SK-N-MC (cell line): ENCODE measurements around the gene CHST12.
"Not testable (repeated sequence)": the region's sequence is repeated elsewhere in the genome, so short reads cannot be mapped to it uniquely, and the experiment has no call there.

Experiments
- DNase-seq: peaks from one replicate; pipeline ENCODE4 v3.0.0-alpha.2; 2011; ENCODE audit warnings: low read depth, low spot score
- H3K27ac ChIP-seq: fragments of 200-600 bp; sonication (generic); 2 replicates; pipeline ENCODE4 v1.5.1; 2016; ENCODE audit warnings: mixed run types
- H3K36me3 ChIP-seq: fragments of 200-600 bp; sonication (generic); 2 replicates; pipeline ENCODE4 v1.6.1; 2017; ENCODE audit warnings: antibody characterized with exemption, low read length, mixed read lengths; ENCODE audit not compliant: insufficient read depth
- H3K4me3 ChIP-seq: fragments of 200-600 bp; sonication (generic); 2 replicates; pipeline ENCODE4 v1.5.1; 2016
- H3K9ac ChIP-seq: fragments of 200-600 bp; sonication (generic); 2 replicates; pipeline ENCODE4 v1.8.0; 2017; ENCODE audit warnings: mixed run types, mixed read lengths; ENCODE audit not compliant: insufficient read length
- H3K9me3 ChIP-seq: fragments of 200-600 bp; sonication (generic); 2 replicates; pipeline ENCODE4 v1.6.1; 2017; ENCODE audit warnings: low read depth, mild to moderate bottlenecking, antibody characterized with exemption, low read length, moderate library complexity, mixed read lengths
- EZH2 ChIP-seq: fragments of 200-600 bp; sonication (generic); IDR thresholded peaks from one replicate; pipeline ENCODE4 v1.6.1; 2017; ENCODE audit warnings: antibody characterized with exemption
- FOXP2 ChIP-seq: optimal IDR thresholded peaks from 2 replicates; pipeline ENCODE3; 2011; ENCODE audit warnings: mild to moderate bottlenecking, moderate library complexity; ENCODE audit not compliant: insufficient read depth; ENCODE audit errors: extremely low read length, control extremely low read depth
- POLR2AphosphoS5 ChIP-seq: IDR thresholded peaks from 2 replicates; pipeline ENCODE4 v1.6.1; 2012; ENCODE audit warnings: mild to moderate bottlenecking, low read depth, low read length, borderline replicate concordance

CHST12 gene

GRCh38 chr7:2374830-2375728 lies 28.3 kb upstream of the CHST12 start:
- H3K4me3 ChIP-seq, result no peak overlapping the region
- TF ChIP-seq FOXP2 (no peak), EZH2 (no peak), POLR2AphosphoS5 (no peak)
- DNase-seq, result no peak
- H3K27ac ChIP-seq, result no peak overlapping the region
- H3K36me3 ChIP-seq, result peaks cover 90% of the 10 kb centered on the region
- no peaks in the 10 kb centered on the region for H3K9me3 ChIP-seq
- H3K9ac ChIP-seq, result no peak overlapping the region

- Histone ChIP-seq H3K4me3 (no peak overlapping the region), H3K9ac (no peak overlapping the region), H3K36me3 (peaks cover 89% of the 10 kb centered on the region), H3K27ac (no peak overlapping the region), H3K9me3 (no peaks in the 10 kb centered on the region)
- TF ChIP-seq EZH2 (no peak), POLR2AphosphoS5 (no peak), FOXP2 (no peak)
- no peak for DNase-seq
Measured at GRCh38 chr7:2376351-2377154, 26.9 kb upstream of the CHST12 start.

- not testable (repeated sequence) for H3K27ac ChIP-seq, H3K4me3 ChIP-seq, DNase-seq, H3K9me3 ChIP-seq, H3K9ac ChIP-seq
- H3K36me3 ChIP-seq, result peaks cover 87% of the 10 kb centered on the region
Measured at GRCh38 chr7:2377492-2377891, 25.9 kb upstream of the CHST12 start.

- not testable (repeated sequence) for H3K9ac ChIP-seq, H3K27ac ChIP-seq, DNase-seq, H3K9me3 ChIP-seq, H3K4me3 ChIP-seq
- peaks cover 80% of the 10 kb centered on the region for H3K36me3 ChIP-seq
Measured at GRCh38 chr7:2378125-2378524, 25.3 kb upstream of the CHST12 start.

- peaks cover 70% of the 10 kb centered on the region for H3K36me3 ChIP-seq
- DNase-seq, result no peak
Measured at GRCh38 chr7:2379161-2379560, 24.2 kb upstream of the CHST12 start.

GRCh38 chr7:2379821-2380450 lies 23.5 kb upstream of the CHST12 start:
- no peak for DNase-seq
- TF ChIP-seq POLR2AphosphoS5, result no peak
- TF ChIP-seq FOXP2, result no peak
- no peak for TF ChIP-seq EZH2
- H3K36me3 ChIP-seq, result peaks cover 62% of the 10 kb centered on the region
- H3K27ac ChIP-seq, result no peak overlapping the region
- no peaks in the 10 kb centered on the region for H3K9me3 ChIP-seq
- H3K9ac ChIP-seq, result no peak overlapping the region
- H3K4me3 ChIP-seq, result no peak overlapping the region

More at GRCh38 chr7:2379161-2379560, 24.2 kb upstream of the CHST12 start:
- TF ChIP-seq POLR2AphosphoS5 (no peak), FOXP2 (no peak), EZH2 (no peak)
- no peak overlapping the region for H3K4me3 ChIP-seq
- no peaks in the 10 kb centered on the region for H3K9me3 ChIP-seq
- H3K27ac ChIP-seq, result no peak overlapping the region
- H3K9ac ChIP-seq, result no peak overlapping the region

GRCh38 chr7:2380461-2380860 lies 22.9 kb upstream of the CHST12 start:
- Histone ChIP-seq H3K9ac (no peak overlapping the region), H3K36me3 (peaks cover 57% of the 10 kb centered on the region)

GRCh38 chr7:2381227-2381626 lies 22.2 kb upstream of the CHST12 start:
- Histone ChIP-seq H3K9ac (no peak overlapping the region), H3K36me3 (peaks cover 49% of the 10 kb centered on the region), H3K4me3 (no peak overlapping the region), H3K9me3 (no peaks in the 10 kb centered on the region), H3K27ac (no peak overlapping the region)
- no peak for DNase-seq
- TF ChIP-seq POLR2AphosphoS5, result no peak
- TF ChIP-seq EZH2, result no peak
- no peak for TF ChIP-seq FOXP2

More at GRCh38 chr7:2380461-2380860, 22.9 kb upstream of the CHST12 start:
- Histone ChIP-seq H3K9me3 (no peaks in the 10 kb centered on the region), H3K27ac (no peak overlapping the region), H3K4me3 (no peak overlapping the region)
- no peak for DNase-seq
- no peak for TF ChIP-seq FOXP2
- TF ChIP-seq POLR2AphosphoS5, result no peak
- TF ChIP-seq EZH2, result no peak
